SK-N-SH treated with all-trans-retinoic acid at 6 μM for 48 hours (cell line): ENCODE results near the gene MYPN.

ENCODE experiments used
- ATAC-seq: fragments of 200-7000 bp; cut with Tn5 transposase; 3 replicates; pipeline ENCODE4 v1.9.1; 2020; ENCODE audit warnings: mild to moderate bottlenecking, moderate library complexity
- ARNTL ChIP-seq: fragments of 450-650 bp; formaldehyde crosslinking; IDR thresholded peaks from 2 replicates; pipeline ENCODE4 v1.5.0; 2020; ENCODE audit warnings: low read depth, mild to moderate bottlenecking, moderate library complexity, borderline replicate concordance
- BACH2 ChIP-seq: fragments of 250-450 bp; sonication (Bioruptor Pico); IDR thresholded peaks from 2 replicates; pipeline ENCODE4 v1.9.0; 2021; ENCODE audit warnings: mild to moderate bottlenecking, borderline replicate concordance
- ESRRG ChIP-seq: fragments of 250-450 bp; sonication (Bioruptor Pico); IDR thresholded peaks from 2 replicates; pipeline ENCODE4 v1.6.1; 2021; ENCODE audit warnings: mild to moderate bottlenecking
- GLIS3 ChIP-seq: fragments of 250-450 bp; sonication (Bioruptor Pico); IDR thresholded peaks from 2 replicates; pipeline ENCODE4 v1.5.0; 2020; ENCODE audit warnings: mild to moderate bottlenecking, moderate library complexity
- ISL1 ChIP-seq: fragments of 250-450 bp; sonication (Bioruptor Pico); IDR thresholded peaks from 2 replicates; pipeline ENCODE4 v2.1.2; 2022; ENCODE audit warnings: mild to moderate bottlenecking, moderate library complexity
- OSR1 ChIP-seq: fragments of 250-450 bp; sonication (Bioruptor Pico); IDR thresholded peaks from 2 replicates; pipeline ENCODE4 v1.8.0; 2022; ENCODE audit warnings: moderate library complexity, mild to moderate bottlenecking, inconsistent platforms
- PPARA ChIP-seq: fragments of 250-450 bp; sonication (Bioruptor Pico); IDR thresholded peaks from 2 replicates; pipeline ENCODE4 v1.5.0; 2020; ENCODE audit warnings: mild to moderate bottlenecking, borderline replicate concordance
- RARB ChIP-seq: fragments of 250-450 bp; sonication (Bioruptor Pico); IDR thresholded peaks from 2 replicates; pipeline ENCODE4 v1.8.0; 2021; ENCODE audit warnings: mild to moderate bottlenecking, moderate library complexity
- SNAI2 ChIP-seq: fragments of 250-450 bp; sonication (Bioruptor Pico); IDR thresholded peaks from 2 replicates; pipeline ENCODE4 v1.5.0; 2020; ENCODE audit warnings: mild to moderate bottlenecking, moderate library complexity
- TCF4 ChIP-seq: fragments of 250-450 bp; sonication (Bioruptor Pico); IDR thresholded peaks from 2 replicates; pipeline ENCODE4 v1.8.0; 2021; ENCODE audit warnings: mild to moderate bottlenecking, moderate library complexity, borderline replicate concordance
- TOX ChIP-seq: fragments of 250-450 bp; sonication (Bioruptor Pico); IDR thresholded peaks from 2 replicates; pipeline ENCODE4 v1.8.0; 2021; ENCODE audit warnings: mild to moderate bottlenecking, moderate library complexity, borderline replicate concordance
- ZC3H10 ChIP-seq: fragments of 250-450 bp; sonication (Bioruptor Pico); IDR thresholded peaks from 2 replicates; pipeline ENCODE4 v1.5.1; 2021; ENCODE audit warnings: mild to moderate bottlenecking, moderate library complexity
- ZFP3 ChIP-seq: fragments of 250-450 bp; sonication (Bioruptor Pico); IDR thresholded peaks from 2 replicates; pipeline ENCODE4 v1.5.0; 2020; ENCODE audit warnings: mild to moderate bottlenecking, moderate library complexity
- ZFP30 ChIP-seq: fragments of 450-650 bp; formaldehyde crosslinking; IDR thresholded peaks from 2 replicates; pipeline ENCODE4 v1.5.0; 2022; ENCODE audit warnings: mild to moderate bottlenecking, moderate library complexity
- ZNF565 ChIP-seq: fragments of 450-650 bp; formaldehyde crosslinking; conservative IDR thresholded peaks from 2 replicates; pipeline ENCODE4 v1.5.0; 2020; ENCODE audit warnings: low read depth, mild to moderate bottlenecking, moderate library complexity
- ZNF70 ChIP-seq: fragments of 450-650 bp; formaldehyde crosslinking; IDR thresholded peaks from 2 replicates; pipeline ENCODE4 v1.5.0; 2020; ENCODE audit warnings: mild to moderate bottlenecking, moderate library complexity
- ZNF8 ChIP-seq: fragments of 450-650 bp; formaldehyde crosslinking; IDR thresholded peaks from 2 replicates; pipeline ENCODE4 v1.5.0; 2020; ENCODE audit warnings: mild to moderate bottlenecking, moderate library complexity
- TF ChIP-seq, protein P1 (sequence below): fragments of 250-450 bp; sonication (Bioruptor Pico); IDR thresholded peaks from 2 replicates; pipeline ENCODE4 v1.5.1; 2020; ENCODE audit warnings: low read depth, mild to moderate bottlenecking, moderate library complexity
- TF ChIP-seq, protein P2 (sequence below): fragments of 250-450 bp; sonication (Bioruptor Pico); IDR thresholded peaks from 2 replicates; pipeline ENCODE4 v1.5.1; 2021; ENCODE audit warnings: mild to moderate bottlenecking, moderate library complexity
- TF ChIP-seq, protein P3 (sequence below): fragments of 250-450 bp; sonication (Bioruptor Pico); IDR thresholded peaks from 2 replicates; pipeline ENCODE4 v1.8.0; 2020; ENCODE audit warnings: mild to moderate bottlenecking, moderate library complexity, borderline replicate concordance
- TF ChIP-seq, protein P4 (sequence below): fragments of 250-450 bp; sonication (Bioruptor Pico); IDR thresholded peaks from 2 replicates; pipeline ENCODE4 v1.8.0; 2021; ENCODE audit warnings: low read depth, mild to moderate bottlenecking, moderate library complexity, borderline replicate concordance

Gene MYPN

DNA sequence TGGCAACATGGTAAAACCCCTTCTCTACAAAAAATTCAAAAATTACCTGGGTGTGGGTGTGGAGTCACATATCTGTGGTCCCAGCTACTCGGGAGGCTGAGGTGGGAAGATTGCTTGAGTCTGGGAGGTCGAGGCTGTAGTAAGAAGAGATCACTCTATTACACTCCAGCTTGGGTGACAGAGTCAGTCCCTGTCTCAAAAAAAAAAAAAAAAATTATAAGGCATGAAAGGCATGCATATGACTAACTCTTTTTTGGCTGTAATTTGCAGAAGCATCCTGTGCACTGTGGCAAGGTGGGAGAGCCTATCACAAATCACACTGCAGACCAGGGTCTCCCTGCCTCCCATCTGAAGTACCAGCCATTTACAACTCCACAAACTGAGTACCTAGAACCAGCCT lies 14.1 kb upstream of the MYPN start:
- TF ChIP-seq ZNF8 (CRISPR knock-in tag) = no peak
- TF ChIP-seq ESRRG (CRISPR knock-in tag) = no peak
- TF ChIP-seq OSR1 (CRISPR knock-in tag) = 0 out of 2 replicates have a peak, but pooled peaks have one; percentile 48
- TF ChIP-seq, protein P1, sequence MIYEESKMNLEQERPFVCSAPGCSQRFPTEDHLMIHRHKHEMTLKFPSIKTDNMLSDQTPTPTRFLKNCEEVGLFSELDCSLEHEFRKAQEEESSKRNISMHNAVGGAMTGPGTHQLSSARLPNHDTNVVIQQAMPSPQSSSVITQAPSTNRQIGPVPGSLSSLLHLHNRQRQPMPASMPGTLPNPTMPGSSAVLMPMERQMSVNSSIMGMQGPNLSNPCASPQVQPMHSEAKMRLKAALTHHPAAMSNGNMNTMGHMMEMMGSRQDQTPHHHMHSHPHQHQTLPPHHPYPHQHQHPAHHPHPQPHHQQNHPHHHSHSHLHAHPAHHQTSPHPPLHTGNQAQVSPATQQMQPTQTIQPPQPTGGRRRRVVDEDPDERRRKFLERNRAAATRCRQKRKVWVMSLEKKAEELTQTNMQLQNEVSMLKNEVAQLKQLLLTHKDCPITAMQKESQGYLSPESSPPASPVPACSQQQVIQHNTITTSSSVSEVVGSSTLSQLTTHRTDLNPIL = no peak
- TF ChIP-seq BACH2 = no peak
- TF ChIP-seq, protein P2, sequence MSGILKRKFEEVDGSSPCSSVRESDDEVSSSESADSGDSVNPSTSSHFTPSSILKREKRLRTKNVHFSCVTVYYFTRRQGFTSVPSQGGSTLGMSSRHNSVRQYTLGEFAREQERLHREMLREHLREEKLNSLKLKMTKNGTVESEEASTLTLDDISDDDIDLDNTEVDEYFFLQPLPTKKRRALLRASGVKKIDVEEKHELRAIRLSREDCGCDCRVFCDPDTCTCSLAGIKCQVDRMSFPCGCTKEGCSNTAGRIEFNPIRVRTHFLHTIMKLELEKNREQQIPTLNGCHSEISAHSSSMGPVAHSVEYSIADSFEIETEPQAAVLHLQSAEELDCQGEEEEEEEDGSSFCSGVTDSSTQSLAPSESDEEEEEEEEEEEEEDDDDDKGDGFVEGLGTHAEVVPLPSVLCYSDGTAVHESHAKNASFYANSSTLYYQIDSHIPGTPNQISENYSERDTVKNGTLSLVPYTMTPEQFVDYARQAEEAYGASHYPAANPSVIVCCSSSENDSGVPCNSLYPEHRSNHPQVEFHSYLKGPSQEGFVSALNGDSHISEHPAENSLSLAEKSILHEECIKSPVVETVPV (CRISPR knock-in tag) = no peak
- no peak for TF ChIP-seq ZNF70 (CRISPR knock-in tag)
- no peak for TF ChIP-seq SNAI2 (CRISPR knock-in tag)
- TF ChIP-seq, all 23 proteins: peak for 1
- peak; percentile 61 for ATAC-seq

DNA sequence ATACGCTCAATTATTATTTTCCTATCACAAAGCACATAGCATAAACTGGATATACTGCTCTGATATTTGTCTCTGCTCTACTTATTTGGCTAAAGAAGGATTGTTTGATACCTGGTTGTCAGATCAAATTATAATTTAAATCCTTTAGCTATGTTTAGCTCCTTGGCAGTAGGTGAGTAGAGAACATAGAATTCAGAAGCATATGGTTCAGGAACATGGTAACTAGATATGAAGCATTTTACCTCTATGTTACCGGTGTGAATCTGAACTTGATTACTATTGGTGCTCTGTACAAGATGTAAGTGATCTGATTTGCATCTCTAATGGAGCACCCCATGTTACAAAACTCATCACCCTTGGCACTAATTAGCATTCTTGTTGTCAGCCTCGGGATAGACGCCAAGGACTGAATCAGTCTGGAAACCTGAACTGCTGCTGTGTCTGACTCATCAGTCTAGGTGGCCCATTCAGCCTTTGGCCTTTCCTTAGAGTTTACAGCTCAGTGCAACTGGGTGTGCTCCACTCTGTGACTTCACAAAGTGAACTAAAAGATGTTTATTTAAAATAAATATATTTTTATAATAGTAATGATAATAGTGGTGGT lies 12.3 kb upstream of the MYPN start:
- TF ChIP-seq BACH2 (no peak), ISL1 (CRISPR knock-in tag) (0 out of 2 replicates have a peak, but pooled peaks have one; percentile 15), TOX (CRISPR knock-in tag) (no peak), ZNF8 (CRISPR knock-in tag) (no peak)
- TF ChIP-seq, protein P3, sequence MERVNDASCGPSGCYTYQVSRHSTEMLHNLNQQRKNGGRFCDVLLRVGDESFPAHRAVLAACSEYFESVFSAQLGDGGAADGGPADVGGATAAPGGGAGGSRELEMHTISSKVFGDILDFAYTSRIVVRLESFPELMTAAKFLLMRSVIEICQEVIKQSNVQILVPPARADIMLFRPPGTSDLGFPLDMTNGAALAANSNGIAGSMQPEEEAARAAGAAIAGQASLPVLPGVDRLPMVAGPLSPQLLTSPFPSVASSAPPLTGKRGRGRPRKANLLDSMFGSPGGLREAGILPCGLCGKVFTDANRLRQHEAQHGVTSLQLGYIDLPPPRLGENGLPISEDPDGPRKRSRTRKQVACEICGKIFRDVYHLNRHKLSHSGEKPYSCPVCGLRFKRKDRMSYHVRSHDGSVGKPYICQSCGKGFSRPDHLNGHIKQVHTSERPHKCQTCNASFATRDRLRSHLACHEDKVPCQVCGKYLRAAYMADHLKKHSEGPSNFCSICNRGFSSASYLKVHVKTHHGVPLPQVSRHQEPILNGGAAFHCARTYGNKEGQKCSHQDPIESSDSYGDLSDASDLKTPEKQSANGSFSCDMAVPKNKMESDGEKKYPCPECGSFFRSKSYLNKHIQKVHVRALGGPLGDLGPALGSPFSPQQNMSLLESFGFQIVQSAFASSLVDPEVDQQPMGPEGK (CRISPR knock-in tag) = no peak
- peak; percentile 76 for ATAC-seq

DNA sequence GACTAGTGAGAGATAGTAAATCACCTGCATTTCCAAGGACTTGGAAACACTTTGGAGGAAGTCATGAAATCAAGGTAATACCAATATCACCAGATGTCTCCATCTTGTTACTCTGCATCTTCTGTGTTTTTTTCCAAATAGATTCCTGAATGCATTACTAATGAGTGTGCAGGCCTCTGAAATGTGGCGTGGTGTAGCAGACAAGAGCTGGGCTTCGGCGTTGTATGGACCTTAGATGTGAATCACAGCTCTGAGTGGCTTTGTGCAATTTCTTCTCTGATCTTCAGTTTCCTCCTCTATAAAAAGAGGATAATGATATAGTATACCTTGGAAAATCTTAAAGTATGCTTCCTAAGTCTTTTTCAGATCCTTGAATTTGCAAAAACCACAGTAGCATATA lies 9.6 kb upstream of the MYPN start:
- ATAC-seq = peak; percentile 56

DNA sequence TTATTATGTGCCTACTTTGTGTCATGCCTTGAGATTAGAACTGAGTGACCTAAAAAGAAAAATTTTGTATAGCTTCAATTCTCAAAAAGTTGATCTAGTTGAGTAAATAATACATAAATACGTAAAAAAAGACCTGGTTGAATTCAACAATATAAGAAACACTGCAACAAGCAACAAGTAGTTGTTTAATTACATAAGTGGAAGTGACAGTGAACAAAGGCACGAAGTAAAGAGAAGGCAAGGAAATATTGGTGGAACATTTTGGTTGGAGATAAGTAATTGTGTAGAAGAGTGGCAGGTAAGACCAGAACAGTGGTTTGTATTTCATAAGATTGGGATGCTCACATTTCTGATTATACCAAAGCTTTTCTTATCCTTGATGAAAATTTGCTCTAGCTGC lies 8.2 kb upstream of the MYPN start:
- no peak for ATAC-seq
- TF ChIP-seq TCF4 (CRISPR knock-in tag) = no peak
- no peak for TF ChIP-seq ZFP30 (CRISPR knock-in tag)
- no peak for TF ChIP-seq PPARA (CRISPR knock-in tag)
- TF ChIP-seq, protein P4, sequence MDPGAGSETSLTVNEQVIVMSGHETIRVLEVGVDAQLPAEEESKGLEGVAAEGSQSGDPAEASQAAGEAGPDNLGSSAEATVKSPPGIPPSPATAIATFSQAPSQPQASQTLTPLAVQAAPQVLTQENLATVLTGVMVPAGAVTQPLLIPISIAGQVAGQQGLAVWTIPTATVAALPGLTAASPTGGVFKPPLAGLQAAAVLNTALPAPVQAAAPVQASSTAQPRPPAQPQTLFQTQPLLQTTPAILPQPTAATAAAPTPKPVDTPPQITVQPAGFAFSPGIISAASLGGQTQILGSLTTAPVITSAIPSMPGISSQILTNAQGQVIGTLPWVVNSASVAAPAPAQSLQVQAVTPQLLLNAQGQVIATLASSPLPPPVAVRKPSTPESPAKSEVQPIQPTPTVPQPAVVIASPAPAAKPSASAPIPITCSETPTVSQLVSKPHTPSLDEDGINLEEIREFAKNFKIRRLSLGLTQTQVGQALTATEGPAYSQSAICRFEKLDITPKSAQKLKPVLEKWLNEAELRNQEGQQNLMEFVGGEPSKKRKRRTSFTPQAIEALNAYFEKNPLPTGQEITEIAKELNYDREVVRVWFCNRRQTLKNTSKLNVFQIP (CRISPR knock-in tag) = no peak
- no peak for TF ChIP-seq RARB (CRISPR knock-in tag)
- no peak for TF ChIP-seq GLIS3
- TF ChIP-seq SNAI2 (CRISPR knock-in tag) = no peak
- no peak for TF ChIP-seq ARNTL
- no peak for TF ChIP-seq OSR1 (CRISPR knock-in tag)
- no peak for TF ChIP-seq ZNF70 (CRISPR knock-in tag)
- no peak for TF ChIP-seq ZNF565 (CRISPR knock-in tag)
- TF ChIP-seq ZC3H10 (CRISPR knock-in tag) = no peak
- TF ChIP-seq ESRRG (CRISPR knock-in tag) = no peak
- TF ChIP-seq, all 23 proteins: peak for 0

More for the DNA sequence above, 9.6 kb upstream of the MYPN start:
- TF ChIP-seq, protein P4 (CRISPR knock-in tag) = no peak
- no peak for TF ChIP-seq ZC3H10 (CRISPR knock-in tag)
- TF ChIP-seq, protein P3 (CRISPR knock-in tag) = no peak
- TF ChIP-seq ZFP3 (CRISPR knock-in tag) = no peak
- TF ChIP-seq ISL1 (CRISPR knock-in tag) = no peak
- no peak for TF ChIP-seq ZFP30 (CRISPR knock-in tag)
- no peak for TF ChIP-seq ZNF70 (CRISPR knock-in tag)
- TF ChIP-seq ZNF8 (CRISPR knock-in tag) = no peak
- TF ChIP-seq SNAI2 (CRISPR knock-in tag) = no peak
- no peak for TF ChIP-seq RARB (CRISPR knock-in tag)
- TF ChIP-seq ARNTL = no peak
- TF ChIP-seq, protein P1 = no peak
